Putamen (tissue), 1 donor: ENCODE measurements around the gene HACD3.
"Not testable (repeated sequence)": the region's sequence is repeated elsewhere in the genome, so short reads cannot be mapped to it uniquely, and the experiment has no call there.

Experiments
- DNase-seq: peaks from one replicate; pipeline ENCODE4 v3.0.0-alpha.2; 2016; ENCODE audit warnings: low spot score

The HACD3 gene

DNA sequence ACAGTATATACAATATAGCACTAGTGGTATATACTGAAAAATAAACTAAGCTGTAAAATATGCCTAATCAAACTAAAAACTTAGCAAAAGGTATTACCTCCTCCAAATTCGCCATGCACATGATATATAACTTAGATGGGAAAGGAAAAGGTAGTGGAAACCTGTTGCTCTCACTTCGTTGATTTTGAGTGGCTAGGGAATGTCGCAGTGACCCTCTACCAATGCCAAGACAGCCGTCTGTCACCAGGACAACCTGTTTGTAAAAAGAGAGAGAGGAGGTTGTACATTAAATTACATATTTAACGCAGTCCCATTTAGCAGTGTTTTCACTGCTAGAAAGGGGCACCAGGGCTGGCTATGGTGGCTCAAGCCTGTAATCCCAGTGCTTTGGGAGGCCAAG lies 69.4 kb downstream of the HACD3 start:
- DNase-seq: no peak

DNA sequence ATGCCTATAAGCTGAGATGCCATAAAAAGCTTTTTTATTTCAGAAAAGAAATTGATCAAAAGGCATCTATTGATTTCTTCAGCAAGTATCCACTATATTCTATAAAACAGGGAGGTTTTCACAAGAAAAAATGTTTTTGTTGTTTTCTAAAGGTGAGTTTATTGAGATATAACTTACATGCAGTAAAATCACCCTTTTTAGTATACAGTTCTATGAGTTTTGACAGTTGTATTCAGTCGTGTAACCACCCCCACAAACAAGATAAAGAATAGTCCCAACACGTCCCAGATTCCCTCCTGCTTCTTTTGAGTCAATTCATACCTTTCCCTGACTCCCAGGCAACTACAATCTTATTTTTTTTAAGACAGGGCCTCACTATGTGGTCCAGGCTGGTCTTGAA lies 72.9 kb downstream of the HACD3 start:
- DNase-seq: no peak

DNA sequence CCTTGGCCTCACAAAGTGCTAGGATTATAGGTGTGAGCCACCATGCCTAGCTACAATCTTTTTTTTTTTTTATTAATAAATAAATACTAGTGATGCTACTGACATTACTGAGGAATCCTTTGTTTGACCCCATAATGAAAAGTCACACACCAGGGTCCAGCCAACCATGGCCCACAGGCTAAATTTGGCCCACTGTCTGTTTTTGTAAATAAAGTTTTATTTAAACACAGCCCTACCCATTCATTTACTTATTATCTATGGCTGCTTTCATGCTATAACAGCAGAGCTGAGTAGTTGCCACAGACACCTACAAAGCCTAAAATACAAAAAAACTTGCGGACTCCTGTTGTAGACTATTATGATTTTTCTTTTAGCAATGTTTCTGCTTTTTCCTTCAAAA lies 73.3 kb downstream of the HACD3 start:
- no peak for DNase-seq

DNA sequence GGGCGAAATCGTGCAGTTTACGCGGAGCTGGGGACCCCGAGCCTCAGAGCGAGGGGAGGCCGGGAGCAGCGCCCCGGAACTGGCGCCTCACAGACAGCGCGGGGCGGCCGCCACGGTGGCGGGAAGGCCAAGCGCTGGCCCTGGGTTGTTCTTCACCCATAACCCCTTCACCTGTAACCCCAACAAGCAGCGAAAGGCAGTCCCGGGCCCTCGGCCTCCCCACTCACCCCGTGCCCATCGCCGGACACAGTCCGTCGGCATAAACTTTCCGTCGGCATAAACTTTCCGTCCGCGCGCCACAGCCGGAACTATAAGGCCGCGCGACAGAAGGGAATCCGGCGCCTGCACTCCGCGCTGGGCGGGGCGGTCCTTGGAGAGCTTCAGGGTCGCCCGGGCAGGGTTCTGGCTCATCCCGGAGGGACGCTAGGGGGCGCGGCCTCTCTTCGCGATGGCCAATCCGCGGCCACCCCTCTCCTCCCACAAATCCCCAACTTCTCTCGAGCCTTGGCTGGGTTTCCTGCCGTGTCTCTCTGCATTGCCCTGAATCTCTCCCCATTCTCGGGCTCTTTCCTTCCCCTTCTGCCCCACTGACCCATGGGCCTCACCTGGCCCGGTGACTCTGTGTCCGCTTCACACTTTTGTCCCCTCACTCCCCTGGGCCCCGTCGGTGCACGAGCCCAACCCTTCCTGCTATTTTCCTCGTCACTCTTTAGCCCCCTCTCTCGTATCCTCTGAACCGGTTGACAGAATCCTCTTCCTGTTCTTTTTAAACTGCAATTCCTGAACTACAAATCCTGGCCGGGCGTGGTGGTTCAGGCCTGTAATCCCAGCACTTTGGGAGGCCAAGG lies 80.8 kb downstream of the HACD3 start, which contains the start of gene INTS14:
Gene INTS14 (minus strand): TSS at position 261 of the 848 bp plus-strand sequence. CDS start 3,751 bp downstream, outside the sequence.
- peak; percentile 97 for DNase-seq

DNA sequence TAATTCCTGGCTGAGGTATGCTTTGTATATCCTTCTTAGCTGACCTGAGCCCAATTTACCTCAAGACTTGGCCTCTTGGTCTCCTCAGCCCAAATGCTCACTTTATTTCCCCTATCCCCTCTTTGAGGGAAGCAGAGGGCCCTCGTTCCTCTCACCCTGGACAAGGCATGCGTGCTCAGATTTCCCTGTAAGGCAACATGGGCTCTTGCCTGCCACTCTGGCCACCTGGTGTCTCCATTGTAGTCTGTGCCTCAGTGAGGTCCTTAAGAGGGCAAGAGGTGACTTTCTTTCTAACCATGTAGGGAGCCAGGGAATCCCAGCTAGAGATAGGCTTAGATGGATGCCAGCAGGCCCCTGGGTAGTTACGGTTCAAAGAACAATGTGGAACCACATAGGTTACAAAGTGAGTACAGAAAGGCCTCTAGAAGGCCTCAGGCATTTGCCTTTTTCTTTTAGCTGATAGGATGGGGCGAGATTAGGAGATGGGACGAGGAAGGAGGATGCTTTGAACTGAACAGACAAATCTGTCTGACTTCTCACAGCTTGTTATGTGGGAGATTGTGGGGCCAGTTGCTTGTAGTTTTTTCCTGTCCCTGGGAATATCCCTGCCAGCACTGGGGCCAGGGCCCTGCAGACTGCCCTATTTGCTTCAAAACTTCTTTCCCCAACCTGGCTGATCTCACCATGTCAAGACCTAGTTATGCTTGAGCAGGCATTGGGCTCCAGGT lies 81.8 kb downstream of the HACD3 start:
- no peak for DNase-seq

DNA sequence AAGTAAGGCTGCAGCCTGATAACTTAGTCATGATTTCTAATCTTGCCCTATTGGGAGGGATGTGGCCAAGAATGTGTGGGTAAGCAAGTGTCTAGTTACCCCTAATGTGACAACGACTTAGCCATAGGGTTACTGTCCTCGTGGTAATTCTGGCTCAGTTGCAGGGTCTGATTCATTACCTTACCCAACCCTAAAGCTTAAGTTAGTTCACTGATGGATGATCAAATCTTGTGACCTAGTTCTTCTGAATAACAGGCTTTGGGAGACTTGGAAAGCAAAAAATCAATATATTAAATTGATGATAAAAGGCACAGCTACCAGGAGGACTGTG lies 82.3 kb downstream of the HACD3 start:
- no peak for DNase-seq

DNA sequence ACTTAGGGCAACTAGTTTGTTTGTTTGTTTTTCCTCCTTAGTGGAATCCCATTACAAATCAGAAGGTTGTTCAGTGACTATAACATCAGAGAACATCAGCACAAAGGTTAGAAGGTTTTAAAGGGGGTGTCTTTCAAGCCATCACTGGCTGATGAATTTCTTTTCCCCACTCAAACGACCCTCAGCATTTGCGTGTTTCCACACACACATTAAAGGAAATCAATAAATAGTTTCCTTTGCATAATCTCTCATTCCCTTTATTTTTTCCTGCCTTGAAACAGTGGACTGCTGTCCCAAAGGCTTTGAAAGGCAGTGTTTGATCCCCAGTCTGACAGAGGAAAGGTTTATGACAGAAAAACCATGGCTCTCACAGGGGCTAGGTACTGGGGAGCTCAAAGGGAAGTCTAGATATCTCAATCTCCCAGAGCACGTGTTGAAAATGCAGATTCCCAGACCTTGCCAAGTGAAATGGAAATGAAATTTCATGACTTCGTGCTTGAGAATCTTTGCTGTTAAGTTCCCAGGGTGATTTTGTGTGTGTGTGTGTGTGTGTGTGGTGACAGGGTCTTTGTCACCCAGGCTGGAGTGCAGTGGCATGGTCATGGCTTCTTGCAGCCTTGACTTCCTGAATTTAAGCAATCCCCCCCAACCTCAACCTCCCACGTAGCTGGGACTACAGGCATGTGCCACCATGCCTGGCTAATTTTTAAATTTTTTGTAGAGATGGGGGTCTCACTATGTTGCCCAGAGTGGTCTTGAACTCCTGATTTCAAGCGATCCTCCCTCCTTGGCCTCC lies 82.9 kb downstream of the HACD3 start:
- DNase-seq: no peak

DNA sequence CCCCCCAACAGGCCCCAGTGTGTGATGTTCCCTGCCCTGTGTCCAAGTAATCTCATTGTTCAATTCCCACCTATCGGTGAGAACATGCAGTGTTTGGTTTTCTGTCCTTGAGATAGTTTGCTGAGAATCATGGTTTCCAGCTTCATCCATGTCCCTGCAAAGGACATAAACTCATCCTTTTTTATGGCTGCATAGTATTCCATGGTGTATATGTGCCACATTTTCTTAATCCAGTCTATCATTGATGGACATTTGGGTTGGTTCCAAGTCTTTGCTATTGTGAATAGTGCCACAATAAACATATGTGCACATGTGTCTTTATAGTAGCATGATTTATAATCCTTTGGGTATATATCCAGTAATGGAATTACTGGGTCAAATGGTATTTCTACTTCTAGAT lies 85.6 kb downstream of the HACD3 start:
- DNase-seq: not testable (repeated sequence)

DNA sequence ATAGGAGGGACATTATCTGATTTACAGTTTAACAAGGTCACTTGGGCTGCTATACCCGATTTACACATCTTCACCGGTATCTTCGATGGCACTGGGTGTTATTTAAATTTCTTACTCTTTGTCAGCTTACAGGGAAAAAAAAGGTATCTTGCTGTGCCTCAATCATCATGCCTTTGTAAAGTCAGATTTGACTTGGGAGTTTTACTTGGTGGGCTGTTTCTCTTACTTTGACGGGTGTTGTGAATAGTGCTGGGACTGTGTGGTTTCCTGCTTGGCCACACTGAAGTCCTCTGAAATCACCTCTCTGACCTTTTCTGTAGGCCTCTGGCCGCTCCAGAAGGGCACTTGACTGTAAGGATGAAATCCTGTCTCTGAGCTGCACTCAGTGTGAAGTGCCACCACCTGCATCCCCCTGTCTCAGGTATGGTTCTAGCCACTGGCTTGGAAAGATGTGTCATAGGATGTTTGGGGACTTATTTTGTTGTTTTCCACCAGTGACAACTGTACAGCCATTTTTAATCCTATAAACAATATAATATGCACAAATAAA lies 88.4 kb downstream of the HACD3 start:
- DNase-seq: no peak

DNA sequence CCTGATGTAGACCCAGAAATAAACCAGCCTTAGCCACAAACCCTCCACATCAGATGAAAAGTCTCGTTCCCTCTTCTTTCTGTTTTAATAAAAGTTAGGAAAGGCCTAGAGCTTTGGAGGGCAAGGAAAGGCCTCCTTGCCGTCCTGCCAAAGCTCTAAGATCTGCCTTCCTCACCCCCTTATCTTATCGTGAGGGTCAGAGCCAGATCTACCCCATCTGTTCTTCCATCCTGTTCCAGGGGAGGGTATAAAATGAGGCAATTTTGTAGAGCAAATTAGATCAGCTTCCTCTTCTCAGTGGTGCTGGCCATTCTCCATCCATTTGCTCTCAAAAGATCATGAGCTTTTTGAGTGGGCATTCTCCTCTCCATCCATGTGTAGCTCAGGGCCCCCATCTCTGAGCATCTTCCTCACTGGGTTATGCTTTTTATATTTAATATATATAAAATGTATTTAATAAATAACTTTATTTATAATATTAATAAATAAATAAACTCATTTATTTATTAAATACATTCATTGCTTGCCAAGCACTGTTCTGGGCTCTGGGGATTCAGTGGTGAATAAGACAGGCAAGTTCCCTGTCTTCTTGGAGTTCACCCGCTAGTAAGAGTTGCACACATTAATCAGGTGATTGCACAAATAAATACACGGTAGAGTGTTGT lies 89.5 kb downstream of the HACD3 start:
- DNase-seq: no peak

DNA sequence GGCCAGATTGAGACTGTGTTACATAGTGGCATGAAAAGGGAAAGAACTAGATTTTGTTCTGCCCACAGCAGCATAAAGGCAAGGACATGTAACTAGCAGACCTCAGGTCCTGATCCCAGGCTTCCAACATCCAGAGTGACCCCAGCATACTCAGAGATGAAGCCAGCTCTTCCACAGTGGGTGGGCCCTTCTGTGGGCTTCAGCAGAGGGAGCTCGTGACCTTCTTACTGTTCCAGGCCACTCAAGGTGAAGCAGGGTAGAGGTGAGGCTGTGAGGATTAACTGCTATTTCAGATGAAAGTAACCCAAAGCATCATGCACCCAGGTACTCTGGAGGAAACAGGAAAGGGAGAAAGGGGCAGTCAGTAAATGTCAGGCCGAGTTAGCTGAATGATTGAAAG lies 90.6 kb downstream of the HACD3 start:
- DNase-seq: no peak

DNA sequence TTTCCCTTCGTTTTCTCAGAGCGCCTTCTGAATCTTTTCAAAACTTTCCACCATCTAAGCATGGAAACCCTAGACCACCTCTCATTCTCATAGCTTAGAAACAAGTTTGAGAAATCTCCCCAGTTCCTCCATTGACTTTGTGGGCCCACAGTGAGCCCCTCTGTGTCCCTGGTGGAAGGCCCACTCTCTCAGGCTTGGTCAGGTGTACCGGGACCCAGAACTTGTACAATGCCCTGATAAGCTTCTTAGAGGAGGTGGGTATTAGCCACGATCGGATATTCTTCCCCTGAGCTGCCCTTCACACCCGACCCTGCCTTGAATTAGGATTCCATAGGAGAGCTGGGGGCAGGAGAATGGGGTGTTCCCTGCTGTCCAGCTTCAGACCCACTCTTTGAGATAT lies 91.4 kb downstream of the HACD3 start, which contains the start of gene SLC24A1:
Gene SLC24A1 (plus strand): TSS at position 301 of the 400 bp plus-strand sequence. CDS start 2,143 bp downstream, outside the sequence.
- DNase-seq: no peak

DNA sequence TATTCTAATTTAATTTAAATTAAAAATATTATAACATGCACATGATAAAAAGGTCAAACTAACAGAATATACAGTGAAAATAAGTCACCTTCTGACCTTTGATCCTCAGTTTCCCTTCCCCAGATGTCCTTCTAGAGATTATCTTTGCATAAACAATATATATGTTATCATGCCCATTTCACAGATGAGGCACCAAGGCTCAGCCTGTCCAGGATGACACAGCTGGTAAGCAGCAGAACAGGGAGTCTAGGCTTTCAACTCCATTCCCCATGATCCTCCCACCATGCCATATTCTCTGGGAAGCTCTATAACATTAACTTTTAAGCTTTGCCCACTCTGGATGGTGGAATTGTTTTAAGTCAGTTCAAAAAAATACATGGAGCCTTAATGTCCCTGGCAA lies 92.8 kb downstream of the HACD3 start:
- DNase-seq: no peak

DNA sequence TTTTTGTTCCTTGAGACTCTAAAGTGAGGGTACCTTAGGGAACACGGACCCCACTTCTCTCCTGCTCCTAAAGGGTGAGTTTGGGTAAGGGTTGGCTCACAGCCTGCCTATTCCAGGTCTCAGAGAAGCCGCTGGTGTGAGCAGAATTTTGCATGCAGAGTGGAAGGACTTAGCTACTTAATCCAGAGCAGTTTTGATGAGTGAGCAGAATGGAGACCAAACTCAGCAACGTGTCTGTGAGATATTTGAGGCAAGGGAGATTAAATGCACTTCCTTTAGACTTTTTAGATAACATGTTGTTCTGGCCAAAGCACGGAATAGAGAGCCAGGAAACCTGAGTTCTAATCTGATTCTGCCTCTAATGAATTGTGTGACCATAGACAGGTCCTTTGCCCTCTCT lies 96.6 kb downstream of the HACD3 start:
- no peak for DNase-seq
